ENCODE measurements around the gene WRAP73.

The WRAP73 gene

DNA sequence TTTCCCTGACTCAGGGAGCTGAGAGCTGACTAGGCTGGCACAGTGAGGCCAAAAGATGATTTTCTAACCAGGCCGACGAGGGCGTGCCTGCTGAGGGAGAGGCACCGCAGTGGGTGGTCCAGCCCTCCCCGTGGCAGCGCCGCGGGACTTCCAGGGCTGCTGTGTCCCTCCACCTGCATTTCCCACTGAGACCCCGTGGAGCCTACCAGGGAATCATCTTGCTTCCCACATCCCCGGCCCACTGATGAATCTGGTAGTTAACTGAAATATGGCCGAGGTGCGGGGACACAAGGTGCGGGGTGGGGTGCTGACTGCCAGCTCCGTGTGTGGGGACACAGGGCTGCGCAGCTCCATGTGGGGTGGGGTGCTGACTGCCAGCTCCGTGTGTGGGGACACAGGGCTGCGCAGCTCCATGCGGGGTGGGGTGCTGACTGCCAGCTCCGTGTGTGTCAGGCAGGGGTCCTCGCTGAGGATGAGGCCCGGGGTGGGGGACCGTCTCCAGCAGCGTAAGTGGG, 10.4 kb downstream of the WRAP73 start:
- Histone ChIP-seq H3K27me3 (ENCODE audit: control insufficient read depth, insufficient read depth, low read length) (no peaks in the 10 kb centered on the region), H3K9me3 (ENCODE audit: control insufficient read depth, low read depth, low read length) (no peaks in the 10 kb centered on the region), H3K27ac (ENCODE audit: low read length) (no peak overlapping the region), H3K9ac (ENCODE audit: low read length) (no peak overlapping the region), H3K4me3 (ENCODE audit: low read length) (no peak overlapping the region), H3K4me1 (ENCODE audit: control insufficient read depth, low read depth, low read length) (no peaks in the 10 kb centered on the region), H3K36me3 (ENCODE audit: control insufficient read depth, low read depth, low read length) (peaks cover 12% of the 10 kb centered on the region)

DNA sequence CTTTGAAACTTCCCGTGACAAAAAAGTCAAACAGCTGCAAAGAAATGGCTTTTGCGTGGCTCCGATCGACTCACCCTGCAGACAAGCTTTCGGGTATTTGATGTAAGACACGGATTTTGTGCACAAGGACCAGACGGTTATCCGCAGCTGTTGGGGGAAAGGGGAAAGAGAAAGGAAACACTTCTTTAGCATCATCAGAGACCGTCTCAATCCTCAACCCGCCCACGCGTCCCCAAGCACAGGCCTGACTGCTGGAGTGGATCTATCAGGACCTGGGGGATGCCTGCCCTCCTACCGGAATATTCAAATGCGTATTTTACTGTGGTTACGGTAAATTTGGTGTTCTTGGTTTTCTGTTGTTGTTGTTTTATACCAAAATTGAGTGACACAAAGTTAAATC, 11.2 kb downstream of the WRAP73 start:
- Histone ChIP-seq H3K4me1 (ENCODE audit: control insufficient read depth, low read depth, low read length) (no peaks in the 10 kb centered on the region), H3K36me3 (ENCODE audit: control insufficient read depth, low read depth, low read length) (peaks cover 12% of the 10 kb centered on the region)

DNA sequence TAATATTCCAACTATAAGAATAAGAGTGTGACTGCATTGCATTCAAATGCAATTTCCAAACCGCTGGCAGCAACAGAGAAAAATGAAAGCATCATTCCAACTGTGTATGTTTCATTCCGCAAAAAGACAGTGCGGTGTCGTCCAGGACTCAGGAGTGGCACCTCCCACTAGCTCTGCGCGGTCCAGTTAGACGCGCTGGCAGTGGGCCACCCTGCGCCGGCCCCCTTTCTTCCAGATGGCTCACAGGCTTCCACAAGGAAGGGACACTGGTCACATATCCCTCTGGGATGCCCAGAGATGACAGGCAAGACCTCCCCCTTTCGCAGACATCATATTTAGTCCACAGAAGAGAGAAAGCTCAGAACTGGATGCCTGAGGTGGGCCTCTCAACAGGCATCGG, 11.9 kb downstream of the WRAP73 start:
- no peaks in the 10 kb centered on the region for H3K4me1 ChIP-seq (ENCODE audit: control insufficient read depth, low read depth, low read length)
- no peaks in the 10 kb centered on the region for H3K9me3 ChIP-seq (ENCODE audit: control insufficient read depth, low read depth, low read length)
- H3K9ac ChIP-seq (ENCODE audit: low read length) = no peak overlapping the region
- H3K27me3 ChIP-seq (ENCODE audit: control insufficient read depth, insufficient read depth, low read length) = no peaks in the 10 kb centered on the region
- H3K4me3 ChIP-seq (ENCODE audit: low read length) = no peak overlapping the region
- no peak overlapping the region for H3K27ac ChIP-seq (ENCODE audit: low read length)
- H3K36me3 ChIP-seq (ENCODE audit: control insufficient read depth, low read depth, low read length) = peaks cover 12% of the 10 kb centered on the region

More for the DNA sequence above, 11.2 kb downstream of the WRAP73 start:
- H3K27me3 ChIP-seq (ENCODE audit: control insufficient read depth, insufficient read depth, low read length) = no peaks in the 10 kb centered on the region
- no peak overlapping the region for H3K9ac ChIP-seq (ENCODE audit: low read length)
- no peaks in the 10 kb centered on the region for H3K9me3 ChIP-seq (ENCODE audit: control insufficient read depth, low read depth, low read length)
- H3K4me3 ChIP-seq (ENCODE audit: low read length) = no peak overlapping the region
- no peak overlapping the region for H3K27ac ChIP-seq (ENCODE audit: low read length)

DNA sequence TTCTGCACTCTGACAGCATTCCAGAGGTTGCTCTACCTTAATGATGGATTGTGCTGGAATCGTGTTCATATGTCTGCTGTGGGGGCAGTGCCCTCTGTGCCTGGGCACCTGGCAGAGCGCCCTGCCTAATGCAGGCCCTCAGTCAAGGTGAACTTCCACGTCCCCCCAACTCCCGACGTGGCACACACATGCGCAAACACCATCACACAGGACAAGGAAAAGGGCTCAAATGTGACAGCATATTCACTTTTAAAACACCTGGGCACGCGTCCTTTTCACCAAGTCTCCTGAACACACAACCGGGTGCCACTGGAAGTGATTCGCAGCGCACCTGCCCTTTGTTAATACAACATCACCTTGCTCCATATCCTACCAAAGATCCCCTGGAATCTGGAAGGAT, 13.4 kb downstream of the WRAP73 start:
- Histone ChIP-seq H3K4me1 (ENCODE audit: control insufficient read depth, low read depth, low read length) (peaks cover 3% of the 10 kb centered on the region), H3K36me3 (ENCODE audit: control insufficient read depth, low read depth, low read length) (peaks cover 12% of the 10 kb centered on the region), H3K9me3 (ENCODE audit: control insufficient read depth, low read depth, low read length) (no peaks in the 10 kb centered on the region), H3K9ac (ENCODE audit: low read length) (no peak overlapping the region), H3K27me3 (ENCODE audit: control insufficient read depth, insufficient read depth, low read length) (no peaks in the 10 kb centered on the region), H3K4me3 (ENCODE audit: low read length) (no peak overlapping the region), H3K27ac (ENCODE audit: low read length) (no peak overlapping the region)

DNA sequence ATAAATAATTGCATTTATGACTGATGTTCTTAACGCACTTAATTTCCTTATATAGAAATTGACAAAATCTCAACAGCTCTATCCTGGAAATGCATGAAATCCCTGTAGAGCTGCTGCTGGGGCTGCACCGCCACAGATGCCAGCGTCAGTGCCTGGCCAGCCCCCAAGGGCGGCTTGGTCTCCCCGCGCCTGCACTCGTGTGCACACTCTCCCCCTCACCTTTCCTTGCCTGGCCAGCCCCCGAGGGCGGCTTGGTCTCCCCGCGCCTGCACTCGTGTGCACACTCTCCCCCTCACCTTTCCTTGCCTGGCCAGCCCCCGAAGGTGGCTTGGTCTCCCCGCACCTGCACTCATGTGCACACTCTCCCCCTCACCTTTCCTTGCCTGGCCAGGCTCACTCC, 13.8 kb downstream of the WRAP73 start:
- no peak overlapping the region for H3K27ac ChIP-seq (ENCODE audit: low read length)
- no peak overlapping the region for H3K4me3 ChIP-seq (ENCODE audit: low read length)
- H3K36me3 ChIP-seq (ENCODE audit: control insufficient read depth, low read depth, low read length) = peaks cover 12% of the 10 kb centered on the region

DNA sequence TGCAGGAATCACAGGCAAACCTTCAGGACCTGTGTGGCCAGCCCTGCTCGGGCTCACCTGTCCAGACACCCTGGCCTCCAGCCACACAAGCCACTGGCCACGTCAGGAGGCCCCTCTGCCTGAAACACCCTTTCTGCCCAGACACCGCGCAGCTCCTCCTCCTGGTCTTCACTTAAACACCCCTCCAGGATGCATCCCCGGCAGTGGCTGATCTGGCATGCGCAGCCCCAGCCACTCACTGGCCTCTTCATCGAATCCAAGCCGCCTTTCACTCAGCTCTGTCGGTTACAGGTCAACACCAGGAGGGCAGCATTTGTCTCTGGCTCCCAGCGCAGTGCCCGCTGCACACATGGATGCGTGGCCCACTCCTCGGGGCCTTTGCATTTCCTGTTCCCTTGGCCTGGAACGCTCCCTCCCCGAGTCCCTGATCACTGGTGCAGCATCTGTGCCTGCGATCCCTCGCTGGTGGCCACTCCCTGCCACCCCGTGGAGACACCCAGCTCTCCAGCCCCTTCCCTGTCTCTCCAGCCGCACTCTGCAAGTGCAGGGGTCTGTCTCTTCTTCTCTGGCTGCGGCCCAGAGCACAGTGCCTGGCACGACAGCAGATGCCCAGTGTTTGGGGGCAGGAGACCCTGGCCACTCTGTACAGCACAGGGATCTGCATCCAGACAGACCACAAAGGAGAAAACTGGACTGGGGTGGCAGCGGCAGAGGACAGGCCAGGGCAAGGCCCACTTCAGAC, 15.7 kb downstream of the WRAP73 start:
- H3K4me1 ChIP-seq (ENCODE audit: control insufficient read depth, low read depth, low read length) = peaks cover 3% of the 10 kb centered on the region
- H3K27ac ChIP-seq (ENCODE audit: low read length) = no peak overlapping the region
- peaks cover 21% of the 10 kb centered on the region for H3K36me3 ChIP-seq (ENCODE audit: control insufficient read depth, low read depth, low read length)
- H3K4me3 ChIP-seq (ENCODE audit: low read length) = no peak overlapping the region
- H3K9ac ChIP-seq (ENCODE audit: low read length) = no peak overlapping the region
- no peaks in the 10 kb centered on the region for H3K27me3 ChIP-seq (ENCODE audit: control insufficient read depth, insufficient read depth, low read length)
- H3K9me3 ChIP-seq (ENCODE audit: control insufficient read depth, low read depth, low read length) = no peaks in the 10 kb centered on the region

More for the DNA sequence above, 13.8 kb downstream of the WRAP73 start:
- Histone ChIP-seq H3K9ac (ENCODE audit: low read length) (no peak overlapping the region), H3K4me1 (ENCODE audit: control insufficient read depth, low read depth, low read length) (peaks cover 3% of the 10 kb centered on the region), H3K27me3 (ENCODE audit: control insufficient read depth, insufficient read depth, low read length) (no peaks in the 10 kb centered on the region), H3K9me3 (ENCODE audit: control insufficient read depth, low read depth, low read length) (no peaks in the 10 kb centered on the region)

DNA sequence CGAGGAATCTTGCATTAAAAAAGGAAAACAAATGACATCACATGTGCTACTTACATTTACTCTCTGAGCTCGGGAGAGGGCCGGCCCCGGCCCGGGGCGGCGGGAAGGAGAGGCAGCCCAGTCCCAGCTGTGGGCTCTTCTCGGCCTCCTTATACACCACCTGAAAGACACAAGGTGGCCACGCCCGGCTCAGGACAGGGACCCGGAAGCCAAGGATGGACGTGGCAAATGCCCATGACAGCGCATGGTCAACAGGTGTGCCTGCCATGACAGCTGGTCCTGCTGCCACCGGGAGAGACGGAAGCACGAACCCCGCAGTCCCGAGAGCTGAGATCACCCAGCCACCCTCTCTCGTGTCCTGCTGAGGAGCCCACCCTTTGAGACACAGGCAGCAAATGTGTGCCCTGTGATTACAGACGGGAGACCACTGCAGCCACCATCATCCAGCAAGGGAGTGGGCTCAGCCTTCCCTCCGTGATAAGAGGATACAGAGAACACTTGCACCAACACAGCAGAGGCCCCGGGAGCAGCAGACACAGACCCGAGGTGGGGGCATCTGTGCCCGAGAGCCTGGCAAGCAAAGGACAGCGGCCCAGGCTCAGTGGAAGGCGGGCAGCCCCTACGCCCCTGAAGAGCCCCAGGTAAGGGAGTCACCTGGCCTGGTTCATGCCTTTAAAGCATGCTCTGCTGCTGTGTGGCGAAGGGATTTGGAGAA, 16.4 kb downstream of the WRAP73 start:
- Histone ChIP-seq H3K27me3 (ENCODE audit: control insufficient read depth, insufficient read depth, low read length) (no peaks in the 10 kb centered on the region), H3K9me3 (ENCODE audit: control insufficient read depth, low read depth, low read length) (no peaks in the 10 kb centered on the region), H3K4me1 (ENCODE audit: control insufficient read depth, low read depth, low read length) (peaks cover 3% of the 10 kb centered on the region), H3K4me3 (ENCODE audit: low read length) (no peak overlapping the region), H3K36me3 (ENCODE audit: control insufficient read depth, low read depth, low read length) (peaks cover 27% of the 10 kb centered on the region), H3K9ac (ENCODE audit: low read length) (no peak overlapping the region), H3K27ac (ENCODE audit: low read length) (no peak overlapping the region)

DNA sequence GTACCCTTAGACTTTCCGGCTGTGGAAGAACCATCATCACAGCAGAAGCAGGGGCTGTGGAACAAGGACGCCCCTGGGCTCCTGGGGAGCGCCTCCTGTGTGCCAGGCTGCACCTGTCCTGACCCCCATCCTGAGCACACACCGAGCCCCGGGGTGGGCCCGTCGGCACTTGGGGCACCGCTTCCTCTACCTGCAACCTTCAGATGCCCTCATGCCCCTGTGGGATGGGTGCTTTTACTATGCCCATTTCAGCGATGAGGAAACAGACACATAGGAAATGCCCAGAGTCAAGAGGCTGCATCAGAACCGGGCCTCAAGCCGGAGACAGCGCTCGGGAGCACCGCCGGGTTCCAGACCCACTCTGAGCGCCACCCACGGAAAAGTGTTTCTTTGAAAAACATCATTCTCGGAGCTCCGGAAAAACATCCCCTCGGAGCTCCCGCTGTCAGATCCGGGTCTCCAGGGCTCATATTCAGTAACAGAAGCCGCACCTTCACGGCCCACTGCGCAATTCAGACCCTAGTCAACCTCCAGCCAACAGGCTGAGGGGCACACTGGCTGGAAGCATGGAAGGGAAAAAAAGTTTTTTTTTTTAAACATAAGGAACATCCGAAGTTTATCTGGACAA, 17.1 kb downstream of the WRAP73 start:
- Histone ChIP-seq H3K4me3 (ENCODE audit: low read length) (no peak overlapping the region), H3K27me3 (ENCODE audit: control insufficient read depth, insufficient read depth, low read length) (no peaks in the 10 kb centered on the region), H3K9ac (ENCODE audit: low read length) (no peak overlapping the region), H3K4me1 (ENCODE audit: control insufficient read depth, low read depth, low read length) (peaks cover 3% of the 10 kb centered on the region), H3K27ac (ENCODE audit: low read length) (no peak overlapping the region), H3K9me3 (ENCODE audit: control insufficient read depth, low read depth, low read length) (no peaks in the 10 kb centered on the region), H3K36me3 (ENCODE audit: control insufficient read depth, low read depth, low read length) (peaks cover 28% of the 10 kb centered on the region)

DNA sequence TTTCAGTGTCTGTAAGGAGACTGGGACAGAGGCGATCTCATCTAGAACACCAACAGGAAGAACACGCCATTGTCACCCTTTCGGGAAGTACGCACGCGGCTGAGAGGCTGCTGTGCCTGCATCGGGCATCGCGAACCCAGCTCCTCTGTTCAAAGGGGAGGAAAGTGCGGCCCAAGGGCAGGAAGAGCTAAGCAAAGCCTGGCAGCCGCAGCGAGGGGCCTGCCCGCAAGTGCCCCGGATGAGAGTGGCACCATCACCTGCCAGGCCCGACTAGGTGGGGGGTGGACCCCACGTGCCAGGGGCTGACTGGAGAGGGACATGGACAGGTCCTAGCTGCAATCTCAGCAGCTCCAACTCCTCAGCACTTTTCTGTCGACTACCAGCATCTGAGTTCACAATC, 17.6 kb downstream of the WRAP73 start:
- Histone ChIP-seq H3K4me3 (ENCODE audit: low read length) (no peak overlapping the region), H3K27ac (ENCODE audit: low read length) (no peak overlapping the region), H3K36me3 (ENCODE audit: control insufficient read depth, low read depth, low read length) (peaks cover 28% of the 10 kb centered on the region), H3K4me1 (ENCODE audit: control insufficient read depth, low read depth, low read length) (peaks cover 3% of the 10 kb centered on the region), H3K9me3 (ENCODE audit: control insufficient read depth, low read depth, low read length) (no peaks in the 10 kb centered on the region), H3K27me3 (ENCODE audit: control insufficient read depth, insufficient read depth, low read length) (no peaks in the 10 kb centered on the region), H3K9ac (ENCODE audit: low read length) (no peak overlapping the region)

DNA sequence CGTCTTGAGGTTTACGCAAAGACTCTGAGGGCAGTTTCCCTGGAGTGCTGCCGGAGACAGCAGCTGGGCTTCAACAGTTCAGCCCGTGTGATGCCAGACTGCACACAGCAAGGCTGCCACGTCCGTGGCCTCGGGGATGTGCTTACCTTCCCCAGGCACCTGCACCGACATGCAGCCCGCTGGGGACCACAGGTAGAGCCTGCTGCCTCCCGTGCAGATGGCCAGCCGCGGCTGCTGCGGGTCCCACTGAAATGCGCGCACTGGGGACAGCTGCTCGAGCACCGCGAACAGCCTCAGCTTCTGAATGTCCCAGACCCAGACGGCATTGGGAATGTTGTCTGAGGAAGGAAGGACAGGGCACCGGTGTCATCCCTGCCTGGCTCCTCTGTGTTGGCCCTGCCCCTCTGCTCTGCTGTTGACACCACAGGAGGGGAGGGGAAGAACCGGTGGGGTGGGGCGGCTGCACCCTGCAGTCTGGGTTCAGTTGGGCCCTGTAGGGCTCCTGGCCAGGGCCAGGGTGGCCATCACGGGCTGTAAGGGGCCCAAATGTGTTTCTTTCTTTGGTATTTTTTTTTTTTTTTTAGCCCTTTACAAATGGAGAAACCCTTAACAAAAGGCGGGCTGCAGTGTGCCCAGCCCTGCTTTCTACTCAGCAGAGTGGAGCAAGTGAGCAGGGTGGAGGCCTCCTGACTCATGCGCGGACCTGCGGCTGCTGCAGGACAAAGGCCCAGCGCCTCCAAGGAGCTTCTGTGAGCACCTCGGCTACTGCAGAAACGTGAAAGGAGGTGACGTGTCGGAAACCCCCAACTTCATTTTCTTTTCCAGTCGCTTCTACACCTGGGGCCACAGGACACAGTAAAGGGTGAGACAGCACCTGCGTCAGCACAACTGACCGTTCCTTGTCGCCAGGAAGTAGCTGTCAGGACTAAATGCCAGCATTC, 18.3 kb downstream of the WRAP73 start:
- no peak overlapping the region for H3K9ac ChIP-seq (ENCODE audit: low read length)
- peaks cover 28% of the 10 kb centered on the region for H3K36me3 ChIP-seq (ENCODE audit: control insufficient read depth, low read depth, low read length)
- H3K9me3 ChIP-seq (ENCODE audit: control insufficient read depth, low read depth, low read length) = no peaks in the 10 kb centered on the region
- no peak overlapping the region for H3K4me3 ChIP-seq (ENCODE audit: low read length)
- no peak overlapping the region for H3K27ac ChIP-seq (ENCODE audit: low read length)
- H3K4me1 ChIP-seq (ENCODE audit: control insufficient read depth, low read depth, low read length) = peaks cover 3% of the 10 kb centered on the region
- H3K27me3 ChIP-seq (ENCODE audit: control insufficient read depth, insufficient read depth, low read length) = no peaks in the 10 kb centered on the region

DNA sequence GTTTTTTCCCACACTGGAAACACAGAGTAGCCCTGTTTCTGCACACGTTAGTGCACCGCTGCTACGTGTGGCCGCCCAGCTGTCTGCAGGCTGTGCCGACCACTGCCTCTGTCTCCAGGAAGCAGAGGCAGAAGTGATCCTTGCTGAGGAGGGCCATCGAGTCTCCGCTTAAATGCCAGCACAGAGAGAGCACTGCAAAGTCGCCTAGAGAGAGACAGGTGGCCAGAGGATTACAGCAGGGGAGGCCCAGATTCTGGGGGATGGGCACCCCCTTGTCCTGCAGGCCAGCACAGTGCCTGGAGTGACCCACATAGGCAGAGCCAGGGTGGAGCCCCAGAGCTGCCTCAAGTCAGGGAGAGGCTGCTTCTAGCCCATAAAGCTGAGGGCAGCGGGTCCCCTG, 19.0 kb downstream of the WRAP73 start:
- H3K4me1 ChIP-seq (ENCODE audit: control insufficient read depth, low read depth, low read length) = peaks cover 3% of the 10 kb centered on the region
- no peaks in the 10 kb centered on the region for H3K27me3 ChIP-seq (ENCODE audit: control insufficient read depth, insufficient read depth, low read length)
- peaks cover 28% of the 10 kb centered on the region for H3K36me3 ChIP-seq (ENCODE audit: control insufficient read depth, low read depth, low read length)
- H3K9ac ChIP-seq (ENCODE audit: low read length) = no peak overlapping the region
- H3K9me3 ChIP-seq (ENCODE audit: control insufficient read depth, low read depth, low read length) = no peaks in the 10 kb centered on the region
- no peak overlapping the region for H3K4me3 ChIP-seq (ENCODE audit: low read length)
- no peak overlapping the region for H3K27ac ChIP-seq (ENCODE audit: low read length)
